ENCODE data around the gene SRBD1. TPM values are rescaled to one million over a fixed set of nuclear protein-coding genes. Genes with fewer than 3 reads are reported as not detected.

The SRBD1 gene
- total and polyA plus RNA-seq, 2 experiments from 2014 or later: 27.4 to 46.3 TPM

DNA sequence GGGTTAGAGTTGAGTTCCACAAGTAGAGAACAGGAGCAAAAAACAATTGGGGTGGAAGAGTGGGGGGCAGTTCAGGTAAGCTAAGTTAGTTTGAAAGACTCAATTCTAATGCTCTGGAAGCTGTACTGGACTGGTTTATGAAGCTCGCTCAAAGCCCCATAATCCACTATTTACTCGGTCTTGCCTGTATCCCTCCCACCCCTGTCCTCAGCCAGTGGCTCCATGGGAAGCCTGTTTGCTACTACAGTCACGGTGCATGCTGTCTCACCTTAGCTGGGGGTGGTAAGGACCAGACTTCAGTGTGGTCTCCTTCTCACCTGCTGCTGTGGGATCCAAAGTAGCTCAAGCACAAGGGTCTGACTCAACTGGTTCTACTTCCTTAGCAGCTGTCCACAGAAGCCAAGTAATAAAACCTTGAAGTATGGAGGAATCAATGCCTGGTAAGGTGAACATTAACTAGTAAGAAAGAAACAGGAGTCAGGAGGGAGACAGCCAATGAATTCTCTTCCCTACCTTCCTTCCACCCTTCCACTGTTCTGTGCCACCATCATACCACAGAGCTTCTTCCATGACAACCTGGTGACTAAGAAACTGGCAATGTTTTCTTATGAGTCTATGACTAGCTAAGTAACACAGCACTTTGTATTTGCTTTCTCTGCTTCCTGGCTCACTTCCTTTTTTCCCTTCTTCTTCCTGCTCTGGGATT, 230.8 kb downstream of the SRBD1 start (continued):
- TF ChIP-seq ETS1 (IDR thresholded peaks at IDR 0.05): no peak
- TF ChIP-seq CTCF (conservative IDR thresholded peaks at IDR 0.05; ENCODE audit: low read depth in 2 of 2): no peak
- no peak for TF ChIP-seq STAT1 (IDR thresholded peaks at IDR 0.05; ENCODE audit: unreplicated experiment)
- TF ChIP-seq EZH2phosphoT487 (IDR thresholded peaks at IDR 0.05; ENCODE audit: unreplicated experiment): no peak

- Histone ChIP-seq H3K27ac (ENCODE audit: low read depth) (no peak overlapping the region), H4K20me1 (replicated peaks; ENCODE audit: insufficient read depth) (no peaks in the 10 kb centered on the region), H3K36me3 (ENCODE audit: insufficient read depth) (no peaks in the 10 kb centered on the region), H3F3A (replicated peaks; ENCODE audit: low read depth) (no peaks in the 10 kb centered on the region), H3K27me3 (ENCODE audit: insufficient read depth) (no peaks in the 10 kb centered on the region), H2AFZ (no peak overlapping the region), H3K4me2 (no peak overlapping the region), H3K4me3 (no peak overlapping the region), H3K4me1 (ENCODE audit: insufficient read depth) (no peaks in the 10 kb centered on the region), H3K79me2 (replicated peaks; ENCODE audit: insufficient read depth) (no peaks in the 10 kb centered on the region), H3K9me2 (ENCODE audit: insufficient read depth) (peaks cover 17% of the 10 kb centered on the region)
- H3K27ac Mint-ChIP-seq: no peak overlapping the region
- ATAC-seq: no peak
- peaks cover 3% of the 10 kb centered on the region; the same call in 1 of the 3 replicates for H3K36me3 Mint-ChIP-seq (ENCODE audit: low read depth)
- no peaks in the 10 kb centered on the region for H3K9me3 Mint-ChIP-seq
- TF ChIP-seq ZNF114 (CRISPR knock-in tag; IDR thresholded peaks at IDR 0.05) (no peak), CREB1 (CRISPR knock-in tag; IDR thresholded peaks at IDR 0.05; ENCODE audit: low read depth) (no peak), ETS1 (IDR thresholded peaks at IDR 0.05) (no peak), JUNB (IDR thresholded peaks at IDR 0.05; ENCODE audit: unreplicated experiment) (no peak)
- peaks cover 3% of the 10 kb centered on the region for H3K27me3 Mint-ChIP-seq (ENCODE audit: insufficient read depth, low read depth, poor library complexity)
- H3K4me3 Mint-ChIP-seq: no peak overlapping the region
- no peak for DNase-seq (ENCODE audit: low spot score)
- peaks cover 10% of the 10 kb centered on the region; the same call in 2 of the 3 replicates for H3K4me1 Mint-ChIP-seq
These were observed 231.5 kb downstream of the SRBD1 start for GRCh38 chr2:45379399-45380087.

GRCh38 chr2:45373534-45373933, 237.5 kb downstream of the SRBD1 start:
- ATAC-seq (no peak), DNase-seq (ENCODE audit: low spot score) (no peak)
- no peaks in the 10 kb centered on the region for H3K9me2 ChIP-seq (ENCODE audit: insufficient read depth)
- no peaks in the 10 kb centered on the region for H3K36me3 Mint-ChIP-seq (ENCODE audit: low read depth)
- H4K20me1 ChIP-seq (replicated peaks; ENCODE audit: insufficient read depth): no peaks in the 10 kb centered on the region
- no peaks in the 10 kb centered on the region for H3K9me3 Mint-ChIP-seq
- no peaks in the 10 kb centered on the region for H3F3A ChIP-seq (replicated peaks; ENCODE audit: low read depth)
- no peak overlapping the region for H2AFZ ChIP-seq
- H3K27me3 Mint-ChIP-seq (ENCODE audit: insufficient read depth, low read depth, poor library complexity): no peaks in the 10 kb centered on the region
- no peaks in the 10 kb centered on the region for H3K79me2 ChIP-seq (replicated peaks; ENCODE audit: insufficient read depth)
- H3K36me3 ChIP-seq (ENCODE audit: insufficient read depth): no peaks in the 10 kb centered on the region
- H3K27me3 ChIP-seq (ENCODE audit: insufficient read depth): no peaks in the 10 kb centered on the region
- no peaks in the 10 kb centered on the region for H3K4me1 ChIP-seq (ENCODE audit: insufficient read depth)
- H3K4me3 Mint-ChIP-seq: no peak overlapping the region
- H3K4me1 Mint-ChIP-seq: peaks cover 2% of the 10 kb centered on the region; the same call in 1 of the 3 replicates
- no peak overlapping the region for H3K4me3 ChIP-seq
- 0 out of 2 replicates have a peak overlapping the region, but pooled peaks have one; percentile 8 for H3K27ac Mint-ChIP-seq
- H3K4me2 ChIP-seq: no peak overlapping the region
- no peak overlapping the region for H3K27ac ChIP-seq (ENCODE audit: low read depth)
- TF ChIP-seq JUNB (IDR thresholded peaks at IDR 0.05; ENCODE audit: unreplicated experiment) (no peak), REST (IDR thresholded peaks at IDR 0.05; ENCODE audit: unreplicated experiment) (no peak), ZNF114 (CRISPR knock-in tag; IDR thresholded peaks at IDR 0.05) (no peak), ETS1 (IDR thresholded peaks at IDR 0.05) (no peak), STAT1 (IDR thresholded peaks at IDR 0.05; ENCODE audit: unreplicated experiment) (no peak), NANOG (IDR thresholded peaks at IDR 0.05; ENCODE audit: borderline replicate concordance) (no peak)
